Loucy (cell line): ENCODE results near the gene POLG.

Experiments
- H2AFZ ChIP-seq: fragments of 200-600 bp; sonication (generic); 2 replicates; pipeline ENCODE4 v1.6.0; 2016; ENCODE audit warnings: antibody characterized with exemption, mild to moderate bottlenecking, low read length, moderate library complexity
- H3F3A ChIP-seq: fragments of 200-600 bp; 2 replicates; pipeline ENCODE4 v1.6.0; 2016; ENCODE audit warnings: antibody characterized with exemption, low read depth, mild to moderate bottlenecking
- H3K27me3 ChIP-seq: fragments of 200-600 bp; sonication (generic); 2 replicates; pipeline ENCODE4 v1.6.1; 2014; ENCODE audit warnings: low read length, mild to moderate bottlenecking; ENCODE audit not compliant: insufficient read depth, poor library complexity, severe bottlenecking
- H3K36me3 ChIP-seq: fragments of 200-600 bp; sonication (generic); 2 replicates; pipeline ENCODE4 v1.6.1; 2016; ENCODE audit warnings: low read length; ENCODE audit not compliant: insufficient read depth
- H3K4me1 ChIP-seq: fragments of 200-600 bp; sonication (generic); 2 replicates; pipeline ENCODE4 v1.5.1; 2014; ENCODE audit warnings: low read length, mild to moderate bottlenecking; ENCODE audit not compliant: insufficient read depth, poor library complexity, severe bottlenecking
- H3K4me2 ChIP-seq: fragments of 200-600 bp; sonication (generic); 2 replicates; pipeline ENCODE4 v1.6.0; 2014; ENCODE audit warnings: antibody characterized with exemption, low read length, low read depth, mild to moderate bottlenecking; ENCODE audit not compliant: poor library complexity, severe bottlenecking
- H3K4me3 ChIP-seq: fragments of 200-600 bp; sonication (generic); 2 replicates; pipeline ENCODE4 v1.5.1; 2014; ENCODE audit warnings: low read length, mild to moderate bottlenecking, mixed read lengths; ENCODE audit not compliant: poor library complexity, severe bottlenecking
- H3K79me2 ChIP-seq: fragments of 200-600 bp; sonication (generic); 2 replicates; pipeline ENCODE4 v1.6.1; 2014; ENCODE audit warnings: low read length; ENCODE audit not compliant: insufficient read depth
- H3K9ac ChIP-seq: fragments of 200-600 bp; sonication (generic); 2 replicates; pipeline ENCODE4 v1.6.0; 2014; ENCODE audit warnings: mild to moderate bottlenecking, low read depth, low read length, moderate library complexity; ENCODE audit not compliant: poor library complexity, severe bottlenecking
- H3K9me2 ChIP-seq: fragments of 200-600 bp; sonication (generic); replicated peaks from 2 replicates; pipeline ENCODE4 v1.6.1; 2016; ENCODE audit warnings: low read depth, low read length, mixed read lengths
- H3K9me3 ChIP-seq: fragments of 200-600 bp; sonication (generic); 2 replicates; pipeline ENCODE4 v1.6.1; 2014; ENCODE audit warnings: mild to moderate bottlenecking, antibody characterized with exemption, low read length, low read depth; ENCODE audit not compliant: insufficient read depth
- H4K20me1 ChIP-seq: fragments of 200-600 bp; sonication (generic); 2 replicates; pipeline ENCODE4 v1.6.0; 2014; ENCODE audit warnings: antibody characterized with exemption, low read length, mild to moderate bottlenecking; ENCODE audit not compliant: insufficient read depth, poor library complexity, severe bottlenecking
- CTCF ChIP-seq: fragments of 200-600 bp; sonication (generic); conservative IDR thresholded peaks from 2 replicates; pipeline ENCODE4 v1.5.1; 2014; ENCODE audit warnings: mild to moderate bottlenecking, antibody characterized with exemption, low read length
- EZH2phosphoT487 ChIP-seq: fragments of 200-600 bp; IDR thresholded peaks from 2 replicates; pipeline ENCODE4 v1.6.1; 2018; ENCODE audit warnings: antibody characterized with exemption, mild to moderate bottlenecking, moderate library complexity, borderline replicate concordance

The POLG gene

DNA sequence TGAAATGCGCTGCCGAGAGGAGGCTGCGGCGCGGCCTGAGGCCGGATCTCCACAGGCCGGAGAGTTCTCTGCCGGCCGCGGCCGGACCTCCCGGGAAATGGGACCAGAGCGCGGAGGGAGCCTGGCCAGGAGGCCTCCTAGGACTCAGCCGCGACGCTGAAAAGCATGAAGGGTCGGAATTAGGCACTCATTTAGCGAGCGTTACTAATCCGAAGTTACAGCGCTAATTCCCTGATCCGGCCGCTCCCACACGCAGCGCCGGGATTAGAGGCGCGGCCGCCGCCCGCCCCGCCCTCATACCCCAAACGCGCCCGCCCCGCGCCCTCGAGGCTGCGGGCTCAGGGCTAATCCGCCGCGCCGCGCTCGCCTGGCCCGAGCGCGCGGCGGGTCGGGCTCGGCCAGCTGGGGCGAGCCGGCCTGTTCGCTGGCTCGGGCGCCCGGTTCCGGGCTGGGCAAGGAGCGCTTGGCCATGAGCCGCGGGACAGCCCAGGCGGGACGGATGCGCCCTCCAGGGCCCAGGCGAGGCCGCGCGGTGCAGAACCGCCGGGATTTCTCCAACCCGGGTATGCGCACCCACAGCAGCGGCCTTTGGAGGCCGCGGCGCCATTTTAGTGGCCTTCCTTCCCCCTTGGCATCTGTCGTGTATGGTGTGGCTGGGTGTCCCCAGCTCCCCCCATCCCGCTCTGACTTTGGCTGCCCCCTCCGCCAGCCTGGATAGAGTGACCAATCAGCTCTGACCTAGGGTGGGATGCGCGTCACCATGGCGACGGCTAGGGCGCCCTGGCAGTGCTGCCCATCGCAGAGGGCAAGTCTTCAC, 36.8 kb upstream of the POLG start:
- TF ChIP-seq EZH2phosphoT487, result no peak
- TF ChIP-seq CTCF, result no peak
- H3K9ac ChIP-seq, result no peak overlapping the region
- no peaks in the 10 kb centered on the region for H3K4me1 ChIP-seq
- no peaks in the 10 kb centered on the region for H3K79me2 ChIP-seq
- no peaks in the 10 kb centered on the region for H3K27me3 ChIP-seq
- H3K9me2 ChIP-seq, result no peaks in the 10 kb centered on the region
- no peaks in the 10 kb centered on the region for H3K36me3 ChIP-seq
- no peaks in the 10 kb centered on the region for H4K20me1 ChIP-seq
- no peaks in the 10 kb centered on the region for H3K9me3 ChIP-seq
- H2AFZ ChIP-seq, result no peak overlapping the region
- H3F3A ChIP-seq, result no peaks in the 10 kb centered on the region
- no peak overlapping the region for H3K4me2 ChIP-seq
- H3K4me3 ChIP-seq, result no peak overlapping the region

- Histone ChIP-seq H3K79me2 (no peaks in the 10 kb centered on the region), H4K20me1 (no peaks in the 10 kb centered on the region), H3K36me3 (no peaks in the 10 kb centered on the region), H3K9me3 (no peaks in the 10 kb centered on the region), H3F3A (no peaks in the 10 kb centered on the region), H3K4me2 (no peak overlapping the region), H3K4me1 (no peaks in the 10 kb centered on the region), H3K27me3 (no peaks in the 10 kb centered on the region), H2AFZ (no peak overlapping the region), H3K4me3 (no peak overlapping the region), H3K9ac (no peak overlapping the region), H3K9me2 (no peaks in the 10 kb centered on the region)
- TF ChIP-seq EZH2phosphoT487 (no peak), CTCF (no peak)
These were observed 36.3 kb upstream of the POLG start for GRCh38 chr15:89370978-89371227.

- Histone ChIP-seq H3K4me2 (no peak overlapping the region), H3K9me2 (no peaks in the 10 kb centered on the region), H4K20me1 (no peaks in the 10 kb centered on the region), H3K4me3 (no peak overlapping the region), H3K4me1 (no peaks in the 10 kb centered on the region), H3K36me3 (no peaks in the 10 kb centered on the region), H3K79me2 (no peaks in the 10 kb centered on the region), H2AFZ (no peak overlapping the region; the same call in 1 of the 2 replicates), H3F3A (no peaks in the 10 kb centered on the region), H3K9ac (no peak overlapping the region), H3K9me3 (no peaks in the 10 kb centered on the region), H3K27me3 (no peaks in the 10 kb centered on the region)
- TF ChIP-seq CTCF, result no peak
- TF ChIP-seq EZH2phosphoT487, result no peak
These were observed 35.7 kb upstream of the POLG start for GRCh38 chr15:89370120-89370977.
